NCI-H1694 (cell line): Measurements from ENCODE around the gene DIP2C.
"Not testable (repeated sequence)": the region's sequence is repeated elsewhere in the genome, so short reads cannot be mapped to it uniquely, and the experiment has no call there.

ENCODE experiments used
- DNase-seq: peaks from one replicate; lab custom pipeline; 2025; lab: John Stamatoyannopoulos, UW

Gene DIP2C

DNA sequence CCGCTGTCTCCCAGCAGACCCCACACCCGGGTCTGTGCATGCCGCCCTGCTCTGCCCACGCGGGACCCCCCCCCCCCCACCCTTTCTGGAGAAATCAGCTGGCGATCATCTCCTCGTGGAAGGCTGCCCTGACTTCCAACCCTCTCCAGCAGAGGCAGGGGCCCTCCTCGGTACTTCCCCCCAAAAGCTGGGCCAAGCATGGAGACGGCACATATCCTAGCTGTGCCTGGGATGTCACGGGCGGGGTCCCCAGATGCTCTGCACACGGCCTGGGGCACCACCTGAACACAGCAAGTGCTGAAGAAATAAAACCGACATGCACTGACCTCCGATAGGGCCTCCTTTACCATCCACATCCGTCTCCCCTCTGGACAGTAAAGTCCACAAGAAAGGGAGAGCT is 96.0 kb downstream of the DIP2C start:
- DNase-seq, result no peak

DNA sequence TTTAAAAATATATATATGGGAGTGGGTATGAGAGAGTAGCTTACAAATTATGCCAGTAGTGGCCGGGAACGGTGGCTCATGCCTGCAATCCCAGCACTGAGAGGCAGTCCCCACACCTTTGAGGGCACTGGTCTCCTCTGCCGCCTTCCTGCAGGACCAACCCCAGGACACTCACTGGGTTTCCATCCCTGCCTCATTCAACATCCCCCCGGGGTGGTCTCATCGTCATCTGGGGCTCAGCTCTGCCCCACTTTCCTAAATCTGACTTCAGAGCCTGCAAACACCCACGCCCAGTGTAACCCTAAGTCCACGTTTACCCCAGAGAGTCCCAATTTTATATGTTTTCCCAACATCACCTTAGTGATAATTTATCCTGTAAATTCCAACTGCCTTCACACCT is 96.5 kb downstream of the DIP2C start:
- DNase-seq, result no peak

DNA sequence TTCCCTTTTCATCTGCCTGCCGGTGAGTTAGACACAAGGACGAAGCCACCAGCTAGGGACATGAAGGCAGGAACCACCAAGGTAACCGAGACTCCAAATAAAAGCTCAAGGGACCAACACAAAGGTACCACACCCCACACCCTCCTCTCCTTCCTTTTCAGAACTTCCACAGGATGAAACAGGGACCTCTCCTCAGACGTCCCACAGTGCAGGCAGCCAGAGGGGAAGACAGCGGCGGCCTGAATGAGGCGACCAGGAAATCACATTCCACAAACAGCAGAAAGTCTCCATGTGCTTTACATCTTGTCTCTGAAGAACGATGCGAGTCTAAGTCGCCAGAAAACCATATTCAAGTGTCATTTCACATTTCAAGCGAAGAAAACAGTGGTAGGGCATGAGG is 97.8 kb downstream of the DIP2C start:
- no peak for DNase-seq

DNA sequence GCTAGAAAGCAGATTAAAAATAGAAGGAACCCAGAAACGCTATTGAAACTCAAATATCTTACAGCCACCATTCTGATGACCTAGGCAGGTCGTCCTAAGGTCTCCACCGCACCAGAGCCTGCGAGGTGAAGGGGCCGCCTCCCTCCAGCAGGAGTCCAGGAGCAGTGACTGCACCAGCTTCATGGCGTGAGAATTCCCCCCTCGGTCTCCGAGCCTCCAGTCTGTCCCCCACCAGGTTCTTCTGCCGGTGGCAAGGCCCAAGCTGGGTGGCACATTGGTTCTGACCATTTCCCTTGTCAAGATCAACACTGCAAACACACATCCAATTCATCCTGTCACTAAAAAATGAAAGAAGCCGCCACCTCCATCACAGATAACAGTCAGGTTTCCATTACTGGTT is 98.7 kb downstream of the DIP2C start:
- no peak for DNase-seq

DNA sequence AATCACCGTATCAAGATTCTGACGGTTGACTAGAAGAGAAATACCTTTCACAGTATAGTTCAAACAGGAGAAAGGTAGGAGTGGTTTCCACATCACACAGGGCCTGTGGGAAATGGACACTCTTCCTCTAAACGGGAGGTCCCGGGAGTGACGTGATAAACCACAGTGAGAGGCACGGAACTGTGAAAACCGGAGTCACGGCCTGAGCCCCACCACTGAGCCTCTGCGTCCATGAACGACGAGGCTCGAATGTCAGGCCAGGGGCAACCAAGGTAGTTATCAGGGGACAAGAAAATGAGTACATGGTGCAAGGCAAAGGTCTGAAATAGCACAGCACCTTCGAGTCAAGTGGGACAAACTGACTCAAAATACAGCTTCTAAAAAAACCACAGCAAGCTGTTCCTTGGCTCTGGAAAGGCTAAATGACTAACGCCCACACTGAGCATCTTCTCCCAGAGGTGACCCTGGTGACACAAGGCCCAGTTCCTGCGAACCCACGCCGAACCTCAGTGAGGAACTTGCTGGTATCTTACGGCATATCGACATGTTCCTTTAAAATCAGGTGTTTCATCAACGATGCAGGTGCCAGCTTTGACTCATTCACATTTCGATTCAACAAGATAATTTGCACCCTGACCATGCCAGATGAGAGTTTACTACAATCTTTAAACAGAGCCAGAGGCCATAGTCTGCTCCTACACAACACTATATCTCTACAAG is 99.3 kb downstream of the DIP2C start:
- no peak for DNase-seq

DNA sequence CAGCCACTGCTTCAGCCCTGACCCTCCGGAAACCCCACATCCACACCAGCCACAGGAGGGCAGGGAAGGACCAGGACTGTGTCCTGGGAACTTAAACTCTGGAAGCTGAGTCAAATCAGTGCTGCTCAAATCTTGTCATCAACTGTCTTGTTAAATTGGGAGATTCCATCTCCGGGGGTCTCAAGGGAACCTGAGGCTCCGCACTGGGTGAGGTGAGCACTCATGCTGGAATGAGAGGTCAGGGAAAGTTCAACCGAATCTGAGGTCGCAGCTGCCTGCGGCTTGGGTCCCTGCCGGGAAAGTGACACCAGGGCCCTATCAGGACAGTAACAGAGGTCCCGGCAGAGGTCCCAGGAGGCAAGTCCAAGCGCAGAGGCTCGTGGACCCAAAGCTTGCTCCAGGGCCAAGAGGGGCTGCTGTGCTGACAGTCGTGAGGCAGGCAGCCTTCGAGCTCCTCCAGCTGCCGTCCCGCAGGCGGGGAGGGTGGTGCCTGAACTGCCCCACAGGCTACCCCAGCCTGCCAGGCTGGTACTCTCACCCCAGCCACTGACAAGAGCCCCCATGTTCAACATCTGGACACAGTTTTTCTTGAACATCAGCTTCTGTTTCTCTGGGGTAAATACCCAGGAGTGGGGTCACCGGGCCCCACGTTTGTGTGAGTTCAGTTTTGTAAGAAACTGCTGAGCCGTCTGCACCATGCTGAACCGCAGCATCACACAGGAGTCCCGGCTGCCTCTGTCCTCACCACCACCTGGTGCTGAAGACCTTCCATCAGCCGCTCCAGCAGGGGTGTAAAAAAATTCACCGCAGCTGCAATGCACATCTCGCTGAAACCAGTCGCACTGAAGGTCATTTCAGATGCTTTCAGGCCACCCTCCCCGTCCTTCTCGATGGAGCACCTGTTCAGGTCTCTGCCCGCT is 101.0 kb downstream of the DIP2C start:
- no peak for DNase-seq

DNA sequence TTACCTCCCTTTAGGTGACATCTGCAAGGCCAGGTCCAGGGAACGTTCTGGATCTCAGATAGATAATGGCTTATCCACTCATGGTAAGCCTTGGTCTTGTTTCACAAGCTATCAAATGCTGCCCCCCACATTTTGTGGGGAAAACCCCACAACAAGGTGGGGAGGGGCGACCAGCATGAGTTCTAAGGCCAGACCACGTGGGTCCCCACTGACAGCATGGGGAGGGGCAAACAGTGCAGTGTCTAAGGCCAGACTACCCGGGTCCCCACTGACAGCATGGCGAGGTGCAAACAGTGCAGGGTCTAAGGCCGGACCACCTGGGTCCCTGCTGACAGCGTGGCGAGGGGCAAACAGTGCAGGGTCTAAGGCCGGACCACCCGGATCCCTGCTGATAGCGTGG is 102.8 kb downstream of the DIP2C start:
- no peak for DNase-seq

DNA sequence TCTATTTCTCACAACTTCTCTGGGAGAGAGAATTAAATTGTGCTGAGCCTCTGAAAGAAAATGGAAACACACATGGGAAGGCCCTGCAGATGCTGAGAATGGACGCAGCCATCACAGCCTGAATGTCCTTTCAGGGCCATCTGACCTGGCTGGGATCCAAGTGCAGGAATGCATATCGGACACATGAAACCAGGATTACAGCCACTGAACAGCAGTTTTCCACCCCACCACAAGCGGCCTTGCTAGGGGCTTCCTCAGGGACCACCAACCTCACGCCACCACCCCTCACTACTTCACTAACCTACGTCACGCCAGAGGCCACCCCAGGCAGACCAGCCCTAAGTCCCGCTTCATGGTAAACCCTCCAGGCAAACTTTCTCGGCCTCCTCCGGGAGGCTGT is 103.3 kb downstream of the DIP2C start:
- DNase-seq, result no peak

DNA sequence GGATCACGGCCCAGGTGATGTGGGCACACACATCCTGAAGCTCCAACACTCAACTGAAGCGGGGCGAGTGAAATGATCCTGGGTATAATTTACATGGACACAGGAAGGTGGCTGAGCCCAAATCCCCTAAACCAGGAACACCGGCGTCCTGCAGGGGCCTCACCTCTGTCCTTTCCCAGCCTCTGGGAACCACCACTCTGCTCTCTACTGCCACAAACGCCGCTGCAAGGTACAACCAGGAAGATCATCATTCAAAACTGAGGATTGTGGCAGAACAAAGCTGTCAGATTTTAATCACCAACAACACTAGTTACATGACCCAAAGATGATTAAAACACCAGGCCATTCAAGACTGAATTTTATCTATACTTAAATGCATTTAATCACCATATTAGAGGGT is 104.0 kb downstream of the DIP2C start:
- DNase-seq, result no peak

DNA sequence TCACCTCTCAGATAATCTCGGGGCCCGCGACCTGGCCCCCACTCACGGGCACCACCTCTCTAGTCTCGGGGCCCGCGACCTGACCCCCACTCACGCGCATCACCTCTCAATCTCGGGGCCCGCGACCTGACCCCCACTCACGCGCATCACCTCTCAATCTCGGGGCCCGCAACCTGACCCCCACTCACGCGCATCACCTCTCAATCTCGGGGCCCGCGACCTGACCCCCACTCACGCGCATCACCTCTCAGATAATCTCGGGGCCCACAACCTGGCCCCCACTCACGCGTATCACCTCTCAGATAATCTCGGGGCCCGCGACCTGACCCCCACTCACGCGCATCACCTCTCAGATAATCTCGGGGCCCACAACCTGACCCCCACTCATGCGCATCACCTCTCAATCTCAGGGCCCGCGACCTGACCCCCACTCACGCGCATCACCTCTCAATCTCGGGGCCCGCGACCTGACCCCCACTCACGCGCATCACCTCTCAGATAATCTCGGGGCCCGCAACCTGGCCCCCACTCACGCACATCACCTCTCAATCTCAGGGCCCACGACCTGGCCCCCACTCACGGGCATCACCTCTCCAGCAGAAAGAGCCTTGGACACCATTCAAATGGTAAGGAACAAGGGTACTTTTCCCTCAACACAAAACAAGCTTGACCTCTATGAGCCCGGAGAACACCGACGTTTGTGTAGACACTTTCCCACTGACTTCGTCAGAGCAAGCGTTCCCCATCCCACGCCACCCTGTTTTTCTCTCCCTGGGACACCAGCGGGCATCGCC is 104.8 kb downstream of the DIP2C start:
- not testable (repeated sequence) for DNase-seq

DNA sequence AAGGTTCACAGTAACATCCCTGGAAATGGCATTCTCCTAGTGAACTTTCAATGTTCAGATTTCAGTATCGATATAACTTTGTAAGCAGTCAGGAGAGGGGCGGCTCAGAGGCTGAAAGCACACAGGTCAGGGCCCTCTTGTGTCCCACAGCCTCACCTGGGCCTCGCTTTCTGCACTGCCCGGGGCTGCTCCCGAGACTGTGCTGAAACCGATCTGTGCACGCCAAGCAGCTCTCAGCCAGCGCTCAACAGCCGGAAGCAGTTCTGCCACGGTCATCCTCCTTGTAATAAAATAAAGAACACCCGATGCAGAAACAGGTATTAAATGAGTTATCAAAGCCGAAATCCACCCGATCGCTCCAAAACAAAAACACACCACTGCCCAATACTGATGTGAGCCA is 106.0 kb downstream of the DIP2C start:
- no peak for DNase-seq

DNA sequence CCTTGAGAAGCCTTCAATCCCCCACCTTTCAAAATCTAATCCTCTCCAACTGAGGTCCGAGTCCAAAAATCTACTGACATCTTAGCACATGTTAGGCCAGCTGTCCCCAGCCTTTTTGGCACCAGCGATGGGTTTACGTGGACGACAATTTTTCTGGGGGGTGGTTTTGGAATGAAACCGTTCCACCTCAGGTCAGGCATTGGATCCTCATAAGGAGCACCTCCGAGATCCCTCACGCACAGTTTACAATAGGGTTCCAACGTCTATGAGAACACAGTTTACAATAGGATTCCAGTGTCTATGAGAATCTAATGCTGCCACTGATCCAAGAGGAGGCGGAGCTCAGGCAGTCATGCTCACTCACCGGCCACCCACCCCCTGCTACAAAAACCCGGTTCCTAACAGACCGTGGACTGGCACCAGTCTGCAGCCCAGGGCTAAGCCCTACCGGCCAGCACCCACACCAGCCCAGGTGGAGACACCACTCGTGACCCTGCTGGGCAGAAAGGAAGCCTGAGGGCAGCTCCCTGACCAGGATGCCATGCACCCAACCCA is 107.6 kb downstream of the DIP2C start:
- DNase-seq, result no peak

DNA sequence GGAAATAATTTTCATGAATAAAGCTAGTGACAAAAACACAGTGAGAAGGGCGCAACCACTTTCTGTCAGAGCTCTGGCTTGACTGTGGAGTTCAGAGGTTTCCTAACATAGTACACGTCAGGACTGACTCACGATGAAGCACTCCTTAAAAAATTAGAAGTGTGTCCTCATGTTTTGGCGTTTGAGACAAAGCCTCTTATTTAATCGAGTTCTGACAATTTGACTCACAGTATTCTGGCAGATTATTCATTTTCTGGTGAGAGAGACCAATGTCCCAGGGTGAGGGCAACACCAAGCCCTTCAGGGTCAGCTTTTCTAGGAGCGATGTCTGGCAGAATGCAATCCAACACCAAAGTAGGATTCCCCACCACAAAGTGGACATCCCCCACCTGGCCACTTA is 108.7 kb downstream of the DIP2C start:
- DNase-seq, result no peak

DNA sequence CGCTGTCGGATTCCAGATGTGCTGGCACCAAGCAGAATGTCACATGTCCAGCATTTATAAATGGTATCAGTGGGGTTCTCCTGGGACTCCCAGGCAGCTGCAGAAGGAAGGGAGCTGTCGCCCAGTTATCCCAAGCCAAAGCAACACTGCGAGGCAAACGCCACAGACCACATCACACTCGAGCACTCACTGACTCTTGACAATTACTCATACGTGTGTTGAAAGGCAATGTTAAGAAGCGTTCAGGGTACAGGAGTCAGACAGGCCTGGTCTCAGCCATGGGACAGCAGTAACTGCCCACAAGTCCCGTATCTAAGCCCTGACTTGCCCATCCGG is 113.4 kb downstream of the DIP2C start:
- DNase-seq, result no peak

DNA sequence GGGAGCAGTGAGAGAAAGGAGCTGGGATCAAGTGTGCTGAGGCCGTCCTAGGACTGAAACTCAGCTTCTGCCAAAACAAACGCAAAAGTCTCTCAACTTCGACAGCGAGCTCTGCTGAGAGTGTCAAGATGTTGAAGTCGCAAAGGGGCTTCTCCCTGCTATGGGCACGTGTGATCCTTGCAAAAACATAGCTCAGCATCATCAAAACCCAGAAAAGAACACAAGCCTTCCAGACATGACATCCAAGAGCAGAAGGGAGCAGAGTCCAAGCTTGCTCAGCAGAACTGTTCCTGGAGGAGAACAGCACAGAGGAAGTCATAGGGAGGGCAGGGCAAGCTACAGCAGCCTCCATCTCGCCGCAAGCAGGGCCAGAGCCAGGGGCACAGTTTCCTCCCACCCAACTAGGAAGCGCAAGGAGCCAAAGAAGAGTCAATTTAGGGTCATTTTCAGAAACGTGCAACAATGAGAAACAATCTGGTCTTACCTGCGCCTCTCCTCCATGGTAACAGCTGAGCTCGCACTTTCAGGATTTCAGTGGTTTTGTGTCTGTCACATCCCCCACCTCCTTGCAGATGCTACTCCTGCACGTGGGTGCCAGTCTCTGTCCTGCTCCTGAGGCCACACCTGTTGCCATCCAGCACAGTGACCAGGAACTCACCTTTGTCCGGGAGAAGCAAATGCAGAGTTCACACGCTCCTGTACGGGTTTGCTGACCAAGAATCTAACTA is 113.9 kb downstream of the DIP2C start:
- DNase-seq, result no peak

DNA sequence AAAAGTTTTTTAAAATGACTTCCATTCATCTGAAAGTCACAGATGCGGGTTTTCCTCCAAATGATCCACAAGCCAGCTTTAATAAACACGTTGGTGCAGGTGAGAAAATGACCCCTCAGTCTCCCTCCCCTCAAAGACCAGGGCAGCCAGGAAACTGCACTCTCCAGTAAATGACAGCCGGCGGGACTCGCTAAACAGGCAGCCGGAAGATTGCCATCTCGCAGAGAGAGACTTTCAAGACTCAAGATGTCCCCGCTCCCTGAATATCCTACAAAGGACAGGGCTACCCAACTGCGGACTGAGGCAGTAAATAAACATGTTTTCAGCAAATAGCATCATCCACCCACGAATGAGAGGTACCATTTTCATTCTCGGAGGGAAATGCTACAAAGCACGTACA is 116.8 kb downstream of the DIP2C start:
- no peak for DNase-seq

DNA sequence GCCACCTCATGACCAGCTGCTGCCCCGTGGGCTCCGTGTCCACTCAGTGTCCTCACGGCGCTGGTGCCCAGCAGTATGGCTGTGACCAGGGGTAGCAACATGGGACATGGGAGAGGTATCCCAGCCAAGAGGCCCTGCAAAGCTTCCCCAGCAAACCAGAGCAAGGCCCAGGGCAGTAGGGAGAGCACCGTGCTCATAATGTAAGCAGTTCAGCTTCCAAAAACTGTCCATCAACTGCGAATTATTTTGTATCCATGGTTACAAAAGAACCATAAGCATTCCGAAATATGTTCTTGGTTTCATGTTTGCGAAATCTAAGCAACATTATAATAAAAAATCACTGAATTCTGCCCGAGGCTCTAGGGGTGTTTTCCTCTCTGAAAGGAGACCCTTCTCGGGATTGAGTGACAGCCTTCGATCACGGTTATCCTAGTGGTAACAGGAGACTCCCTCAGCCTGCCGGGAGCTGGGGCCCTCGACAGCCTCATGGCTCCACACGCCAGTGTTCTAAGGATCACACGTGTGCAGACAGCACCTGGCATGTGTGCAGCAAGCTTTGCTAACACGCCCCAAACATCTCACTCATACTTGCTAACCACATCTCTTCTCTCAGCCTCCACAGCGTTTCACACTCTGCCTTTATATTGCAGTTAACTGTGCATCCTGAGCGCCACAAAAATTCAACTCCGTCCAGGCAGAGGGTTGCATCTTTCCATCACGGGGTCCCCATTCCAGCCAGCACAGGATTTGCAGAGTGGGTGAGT is 117.6 kb downstream of the DIP2C start:
- DNase-seq, result no peak

DNA sequence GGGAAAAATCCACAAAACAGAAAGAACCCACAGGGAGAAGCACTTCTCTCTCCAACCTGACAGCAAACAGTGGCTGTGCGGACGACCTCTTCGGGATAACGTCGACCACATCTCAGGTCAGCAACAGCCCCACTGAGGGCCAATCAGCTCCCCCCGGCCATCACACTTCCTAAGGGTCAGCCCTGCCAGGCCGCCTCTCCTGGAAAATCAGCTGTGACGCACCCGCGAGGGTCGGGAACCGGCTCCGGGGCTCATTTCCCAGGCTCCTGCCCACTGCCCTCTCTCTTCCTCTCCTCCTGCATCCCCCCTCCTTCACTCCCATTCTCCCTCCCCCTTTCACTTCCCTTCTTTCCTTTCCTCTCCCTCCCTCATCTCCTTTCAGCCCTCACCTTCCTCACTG is 118.3 kb downstream of the DIP2C start:
- no peak for DNase-seq

DNA sequence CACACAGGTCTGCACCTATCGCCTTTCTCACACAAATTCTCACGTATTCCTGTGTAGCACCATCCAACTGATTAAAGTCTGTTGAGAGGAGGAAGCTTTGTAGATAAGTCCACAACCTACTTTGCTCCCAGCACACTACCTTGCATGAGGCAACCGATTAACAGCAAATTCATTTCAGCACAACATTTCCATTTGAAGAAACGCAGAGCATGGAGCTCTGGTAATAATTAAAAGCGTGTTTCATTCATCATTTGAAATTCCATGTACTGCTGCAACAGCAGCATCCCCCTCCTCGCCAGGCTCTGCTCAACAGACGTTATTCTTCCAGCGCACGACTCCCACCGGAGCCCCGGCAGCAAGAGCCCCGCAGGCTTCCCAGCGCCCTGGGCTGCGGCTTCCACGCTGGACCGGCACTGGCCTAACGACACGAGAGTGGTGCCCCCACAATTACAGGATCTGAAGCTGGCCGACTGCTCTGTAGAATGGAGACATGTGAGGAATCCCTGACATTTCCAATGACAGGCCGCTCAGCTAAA is 118.8 kb downstream of the DIP2C start:
- DNase-seq, result no peak

DNA sequence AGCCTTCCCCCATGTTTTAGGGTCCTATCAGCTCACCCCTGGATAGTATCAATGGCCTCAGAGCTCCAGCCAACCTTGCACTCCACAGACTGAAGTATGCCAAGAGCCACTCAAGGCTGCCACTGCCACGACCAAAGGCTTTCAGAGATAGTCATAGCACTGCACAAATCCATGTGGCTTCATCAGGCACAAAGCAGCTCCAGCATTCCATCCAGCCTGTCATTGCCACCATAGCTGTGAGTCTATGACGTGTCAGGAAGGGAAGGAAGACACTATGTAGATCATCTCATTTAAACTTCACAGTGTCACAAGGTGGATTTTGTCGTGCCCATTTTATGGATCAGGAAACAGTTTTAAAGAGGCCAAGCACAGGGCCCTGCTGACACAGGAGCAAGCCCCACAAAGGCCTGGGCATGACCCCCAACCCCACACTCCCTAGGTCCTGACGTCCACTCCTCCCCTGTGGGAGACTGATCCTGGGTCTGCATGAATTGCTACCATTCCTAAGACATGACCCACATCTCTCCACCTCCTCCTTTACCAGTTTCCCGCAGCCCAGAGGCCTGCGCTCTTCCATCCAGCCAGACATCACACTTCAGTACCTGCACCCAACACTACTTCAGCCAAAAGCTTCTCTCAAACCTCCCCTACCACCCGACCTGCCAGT is 119.4 kb downstream of the DIP2C start:
- DNase-seq, result no peak
